Osteocyte (in vitro differentiated cells): ENCODE data around the gene MRPL3. TPM values are rescaled to one million over a fixed set of nuclear protein-coding genes. Genes with fewer than 3 reads are reported as not detected.

Experiments used
- DNase-seq: peaks from one replicate; pipeline ENCODE4 v3.0.0; 2021; ENCODE audit warnings: mixed read lengths; ENCODE audit not compliant: unreplicated experiment; ENCODE audit errors: extremely low spot score
- H3K27ac Mint-ChIP-seq: one replicate; pipeline ENCODE4 v1.8.0; 2021; ENCODE audit warnings: mild to moderate bottlenecking, mixed read lengths; ENCODE audit not compliant: unreplicated experiment
- H3K27me3 Mint-ChIP-seq: one replicate; pipeline ENCODE4 v1.8.0; 2021; ENCODE audit warnings: mixed read lengths; ENCODE audit not compliant: unreplicated experiment
- H3K36me3 Mint-ChIP-seq: one replicate; pipeline ENCODE4 v1.8.0; 2021; ENCODE audit warnings: mixed read lengths; ENCODE audit not compliant: unreplicated experiment
- H3K4me1 Mint-ChIP-seq: one replicate; pipeline ENCODE4 v1.8.0; 2021; ENCODE audit warnings: mixed read lengths; ENCODE audit not compliant: unreplicated experiment
- H3K4me3 Mint-ChIP-seq: one replicate; pipeline ENCODE4 v1.8.0; 2021; ENCODE audit warnings: mild to moderate bottlenecking, moderate library complexity, mixed read lengths; ENCODE audit not compliant: unreplicated experiment
- H3K9me3 Mint-ChIP-seq: one replicate; pipeline ENCODE4 v1.8.0; 2021; ENCODE audit warnings: mixed read lengths; ENCODE audit not compliant: unreplicated experiment
- total RNA-seq: library from RNA; stranded (reverse); gene quantifications from 2 replicates; pipeline ENCODE4 v1.2.1, GENCODE V29; 2021
- TF ChIP-seq, protein P1 (sequence below): fragments of 200-600 bp; sonication (generic); IDR thresholded peaks from 2 replicates; pipeline ENCODE4 v1.5.0; 2021; ENCODE audit warnings: antibody characterized with exemption, mild to moderate bottlenecking, moderate library complexity

The MRPL3 gene
- total RNA-seq, 1 donor from 2014 or later, result 37.4 TPM

GRCh38 chr3:131480116-131480515, 22.7 kb downstream of the MRPL3 start:
- peaks cover 7% of the 10 kb centered on the region for H3K36me3 Mint-ChIP-seq
- TF ChIP-seq, protein P1, sequence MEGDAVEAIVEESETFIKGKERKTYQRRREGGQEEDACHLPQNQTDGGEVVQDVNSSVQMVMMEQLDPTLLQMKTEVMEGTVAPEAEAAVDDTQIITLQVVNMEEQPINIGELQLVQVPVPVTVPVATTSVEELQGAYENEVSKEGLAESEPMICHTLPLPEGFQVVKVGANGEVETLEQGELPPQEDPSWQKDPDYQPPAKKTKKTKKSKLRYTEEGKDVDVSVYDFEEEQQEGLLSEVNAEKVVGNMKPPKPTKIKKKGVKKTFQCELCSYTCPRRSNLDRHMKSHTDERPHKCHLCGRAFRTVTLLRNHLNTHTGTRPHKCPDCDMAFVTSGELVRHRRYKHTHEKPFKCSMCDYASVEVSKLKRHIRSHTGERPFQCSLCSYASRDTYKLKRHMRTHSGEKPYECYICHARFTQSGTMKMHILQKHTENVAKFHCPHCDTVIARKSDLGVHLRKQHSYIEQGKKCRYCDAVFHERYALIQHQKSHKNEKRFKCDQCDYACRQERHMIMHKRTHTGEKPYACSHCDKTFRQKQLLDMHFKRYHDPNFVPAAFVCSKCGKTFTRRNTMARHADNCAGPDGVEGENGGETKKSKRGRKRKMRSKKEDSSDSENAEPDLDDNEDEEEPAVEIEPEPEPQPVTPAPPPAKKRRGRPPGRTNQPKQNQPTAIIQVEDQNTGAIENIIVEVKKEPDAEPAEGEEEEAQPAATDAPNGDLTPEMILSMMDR, result no peak
- no peak overlapping the region for H3K27ac Mint-ChIP-seq
- H3K4me1 Mint-ChIP-seq, result no peaks in the 10 kb centered on the region
- H3K27me3 Mint-ChIP-seq, result no peaks in the 10 kb centered on the region
- H3K4me3 Mint-ChIP-seq, result no peak overlapping the region
- no peaks in the 10 kb centered on the region for H3K9me3 Mint-ChIP-seq
- DNase-seq, result no peak

- Mint-ChIP-seq H3K4me1 (no peaks in the 10 kb centered on the region), H3K27ac (no peak overlapping the region), H3K4me3 (no peak overlapping the region), H3K36me3 (peaks cover 2% of the 10 kb centered on the region), H3K27me3 (no peaks in the 10 kb centered on the region), H3K9me3 (no peaks in the 10 kb centered on the region)
- no peak for DNase-seq
- TF ChIP-seq, protein P1, result no peak
Measured at GRCh38 chr3:131477813-131478212, 25.0 kb downstream of the MRPL3 start.

DNA sequence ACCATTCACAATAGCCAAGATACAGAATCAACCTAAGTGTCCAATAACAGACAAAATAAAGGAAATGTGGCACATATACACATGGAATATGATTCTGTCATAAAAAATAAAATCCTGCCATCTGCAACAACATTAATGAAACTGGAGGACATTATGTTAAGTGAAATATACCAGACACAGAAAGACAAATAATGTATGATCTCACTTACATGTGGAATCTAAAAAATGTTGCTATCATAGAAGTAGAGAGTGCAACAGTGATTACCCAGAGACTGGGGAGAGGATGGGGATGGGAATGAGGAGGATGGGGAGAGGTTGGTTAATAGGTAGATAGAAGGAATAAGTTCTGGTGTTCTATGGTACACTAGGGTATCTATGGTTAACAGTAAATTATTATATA, 28.7 kb downstream of the MRPL3 start:
- DNase-seq, result no peak
- Mint-ChIP-seq H3K4me3 (no peak overlapping the region), H3K27me3 (no peaks in the 10 kb centered on the region), H3K27ac (no peak overlapping the region), H3K9me3 (no peaks in the 10 kb centered on the region), H3K36me3 (peaks cover 5% of the 10 kb centered on the region), H3K4me1 (no peaks in the 10 kb centered on the region)
- TF ChIP-seq, protein P1, result no peak

- no peak for DNase-seq
- Mint-ChIP-seq H3K4me3 (no peak overlapping the region), H3K4me1 (no peaks in the 10 kb centered on the region), H3K27ac (no peak overlapping the region), H3K36me3 (peaks cover 11% of the 10 kb centered on the region), H3K27me3 (no peaks in the 10 kb centered on the region), H3K9me3 (no peaks in the 10 kb centered on the region)
- TF ChIP-seq, protein P1, result no peak
Measured at GRCh38 chr3:131470377-131470776, 32.4 kb downstream of the MRPL3 start.

DNA sequence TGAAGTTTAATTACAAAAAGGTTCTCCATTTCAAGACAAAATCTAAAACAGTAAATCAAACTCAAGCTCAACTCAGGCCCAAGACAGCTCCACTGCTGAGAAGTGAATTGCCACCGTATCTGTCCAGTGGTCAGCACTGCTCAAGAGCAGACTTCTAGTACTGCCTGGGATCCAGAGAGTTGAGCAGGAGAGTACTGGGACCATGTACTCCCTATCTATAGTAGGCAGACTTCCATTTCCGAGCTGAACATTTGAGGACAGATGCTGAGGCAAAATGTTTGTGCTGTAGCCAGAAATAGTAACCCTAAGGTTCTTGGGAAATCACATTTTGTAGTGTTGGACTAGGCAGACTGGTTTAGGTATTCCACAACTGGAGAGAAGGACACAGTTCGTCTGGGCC, 44.1 kb downstream of the MRPL3 start:
- H3K36me3 Mint-ChIP-seq, result peaks cover 9% of the 10 kb centered on the region
- TF ChIP-seq, protein P1, result no peak
- H3K9me3 Mint-ChIP-seq, result no peaks in the 10 kb centered on the region
- no peak for DNase-seq
- H3K27ac Mint-ChIP-seq, result no peak overlapping the region
- no peak overlapping the region for H3K4me3 Mint-ChIP-seq
- H3K27me3 Mint-ChIP-seq, result no peaks in the 10 kb centered on the region
- no peaks in the 10 kb centered on the region for H3K4me1 Mint-ChIP-seq
